Fibroblast of skin of scalp (primary cell): ENCODE measurements around the gene CRTC1.
"Not testable (repeated sequence)": the region's sequence is repeated elsewhere in the genome, so short reads cannot be mapped to it uniquely, and the experiment has no call there.

Experiments used
- DNase-seq: peaks from one replicate; pipeline ENCODE4 v3.0.0-alpha.2; 2013

The CRTC1 gene

GRCh38 chr19:18730885-18731513 is 47.5 kb downstream of the CRTC1 start:
- DNase-seq = no peak

- DNase-seq = no peak
Observed at GRCh38 chr19:18731562-18732008, 48.1 kb downstream of the CRTC1 start.

GRCh38 chr19:18733196-18733647 is 49.7 kb downstream of the CRTC1 start:
- DNase-seq = peak; percentile 56

- not testable (repeated sequence) for DNase-seq
Observed at GRCh38 chr19:18733762-18734332, 50.4 kb downstream of the CRTC1 start.

- DNase-seq = no peak
Observed at GRCh38 chr19:18735324-18735723, 51.8 kb downstream of the CRTC1 start.

- DNase-seq = no peak
Observed at GRCh38 chr19:18735752-18736151, 52.3 kb downstream of the CRTC1 start.

- no peak for DNase-seq
Observed at GRCh38 chr19:18736415-18737336, 53.2 kb downstream of the CRTC1 start.

- no peak for DNase-seq
Observed at GRCh38 chr19:18737337-18737953, 54.0 kb downstream of the CRTC1 start.

- DNase-seq = no peak
Observed at GRCh38 chr19:18737954-18738351, 54.5 kb downstream of the CRTC1 start.

GRCh38 chr19:18738961-18739690 is 55.6 kb downstream of the CRTC1 start:
- no peak for DNase-seq

GRCh38 chr19:18741124-18742121 is 57.9 kb downstream of the CRTC1 start:
- no peak for DNase-seq

GRCh38 chr19:18742324-18742723 is 58.8 kb downstream of the CRTC1 start:
- no peak for DNase-seq

GRCh38 chr19:18742838-18743783 is 59.6 kb downstream of the CRTC1 start:
- no peak for DNase-seq

- no peak for DNase-seq
Observed at GRCh38 chr19:18743784-18744418, 60.4 kb downstream of the CRTC1 start.

- DNase-seq = no peak
Observed at GRCh38 chr19:18745012-18745735, 61.7 kb downstream of the CRTC1 start.

GRCh38 chr19:18745931-18746330 is 62.5 kb downstream of the CRTC1 start:
- DNase-seq = no peak

- no peak for DNase-seq
Observed at GRCh38 chr19:18746401-18747325, 63.2 kb downstream of the CRTC1 start.
